ENCODE measurements around the gene KIAA2012. TPM values are rescaled to one million over a fixed set of nuclear protein-coding genes. Genes with fewer than 3 reads are reported as not detected.

The KIAA2012 gene
- polyA plus RNA-seq, 2 donors, result not detected

- no peaks in the 10 kb centered on the region for H3K36me3 ChIP-seq (ENCODE audit: control insufficient read depth in 2 of 2, insufficient read depth in 2 of 2, low read length in 1 of 2)
- WGBS, 2 donors, result 80 to 86% methylated on average over 5 of the region's 5 CpGs
- H3K27ac ChIP-seq (ENCODE audit: low read depth in 2 of 2, low read length in 1 of 2), result peak overlapping the region in 1 of 2 donors; percentile 35
- no peaks in the 10 kb centered on the region for H3K4me1 ChIP-seq (ENCODE audit: control insufficient read depth in 2 of 2, insufficient read depth in 2 of 2, low read length in 1 of 2)
- H3K4me3 ChIP-seq (ENCODE audit: low read depth in 1 of 2, low read length in 2 of 2), result no peak overlapping the region
- H3K9me3 ChIP-seq (ENCODE audit: control insufficient read depth in 2 of 2, insufficient read depth in 1 of 2, low read depth in 1 of 2, low read length in 1 of 2), result no peaks in the 10 kb centered on the region
- H3K27me3 ChIP-seq (ENCODE audit: control insufficient read depth in 1 of 2, insufficient read depth in 2 of 2, low read length in 2 of 2), result no peaks in the 10 kb centered on the region
These were observed 30.6 kb upstream of the KIAA2012 start for GRCh38 chr2:202042444-202042843.

- WGBS, 2 donors, result 76 to 78% methylated on average over 6 of the region's 6 CpGs
- no peaks in the 10 kb centered on the region for H3K27me3 ChIP-seq (ENCODE audit: control insufficient read depth in 1 of 2, insufficient read depth in 2 of 2, low read length in 2 of 2)
- no peaks in the 10 kb centered on the region for H3K9me3 ChIP-seq (ENCODE audit: control insufficient read depth in 2 of 2, insufficient read depth in 1 of 2, low read depth in 1 of 2, low read length in 1 of 2)
These were observed 29.6 kb upstream of the KIAA2012 start for GRCh38 chr2:202043475-202043874.

GRCh38 chr2:202044777-202045176 lies 28.3 kb upstream of the KIAA2012 start:
- Histone ChIP-seq H3K27ac (ENCODE audit: low read depth in 2 of 2, low read length in 1 of 2) (no peak overlapping the region), H3K4me3 (ENCODE audit: low read depth in 1 of 2, low read length in 2 of 2) (no peak overlapping the region), H3K36me3 (ENCODE audit: control insufficient read depth in 2 of 2, insufficient read depth in 2 of 2, low read length in 1 of 2) (no peaks in the 10 kb centered on the region), H3K4me1 (ENCODE audit: control insufficient read depth in 2 of 2, insufficient read depth in 2 of 2, low read length in 1 of 2) (no peaks in the 10 kb centered on the region), H3K27me3 (ENCODE audit: control insufficient read depth in 1 of 2, insufficient read depth in 2 of 2, low read length in 2 of 2) (no peaks in the 10 kb centered on the region), H3K9me3 (ENCODE audit: control insufficient read depth in 2 of 2, insufficient read depth in 1 of 2, low read depth in 1 of 2, low read length in 1 of 2) (no peaks in the 10 kb centered on the region)

More at GRCh38 chr2:202043475-202043874, 29.6 kb upstream of the KIAA2012 start:
- no peak overlapping the region for H3K27ac ChIP-seq (ENCODE audit: low read depth in 2 of 2, low read length in 1 of 2)
- no peaks in the 10 kb centered on the region for H3K36me3 ChIP-seq (ENCODE audit: control insufficient read depth in 2 of 2, insufficient read depth in 2 of 2, low read length in 1 of 2)
- H3K4me3 ChIP-seq (ENCODE audit: low read depth in 1 of 2, low read length in 2 of 2), result no peak overlapping the region
- H3K4me1 ChIP-seq (ENCODE audit: control insufficient read depth in 2 of 2, insufficient read depth in 2 of 2, low read length in 1 of 2), result no peaks in the 10 kb centered on the region

GRCh38 chr2:202046572-202046971 lies 26.5 kb upstream of the KIAA2012 start:
- WGBS, 2 donors, result 88 to 90% methylated on average over 7 of the region's 7 CpGs
- H3K27ac ChIP-seq (ENCODE audit: low read depth in 2 of 2, low read length in 1 of 2), result no peak overlapping the region
- H3K36me3 ChIP-seq (ENCODE audit: control insufficient read depth in 2 of 2, insufficient read depth in 2 of 2, low read length in 1 of 2), result no peaks in the 10 kb centered on the region
- no peak overlapping the region for H3K4me3 ChIP-seq (ENCODE audit: low read depth in 1 of 2, low read length in 2 of 2)
- H3K27me3 ChIP-seq (ENCODE audit: control insufficient read depth in 1 of 2, insufficient read depth in 2 of 2, low read length in 2 of 2), result no peaks in the 10 kb centered on the region
- no peaks in the 10 kb centered on the region for H3K9me3 ChIP-seq (ENCODE audit: control insufficient read depth in 2 of 2, insufficient read depth in 1 of 2, low read depth in 1 of 2, low read length in 1 of 2)
- H3K4me1 ChIP-seq (ENCODE audit: control insufficient read depth in 2 of 2, insufficient read depth in 2 of 2, low read length in 1 of 2), result no peaks in the 10 kb centered on the region

GRCh38 chr2:202049092-202049728 lies 23.8 kb upstream of the KIAA2012 start:
- no peak overlapping the region for H3K27ac ChIP-seq (ENCODE audit: low read depth in 2 of 2, low read length in 1 of 2)
- 94 to 97% methylated on average over 2 of the region's 2 CpGs for WGBS, 2 donors
- H3K4me3 ChIP-seq (ENCODE audit: low read depth in 1 of 2, low read length in 2 of 2), result no peak overlapping the region
- H3K4me1 ChIP-seq (ENCODE audit: control insufficient read depth in 2 of 2, insufficient read depth in 2 of 2, low read length in 1 of 2), result no peaks in the 10 kb centered on the region
- no peaks in the 10 kb centered on the region for H3K27me3 ChIP-seq (ENCODE audit: control insufficient read depth in 1 of 2, insufficient read depth in 2 of 2, low read length in 2 of 2)
- no peaks in the 10 kb centered on the region for H3K36me3 ChIP-seq (ENCODE audit: control insufficient read depth in 2 of 2, insufficient read depth in 2 of 2, low read length in 1 of 2)
- H3K9me3 ChIP-seq (ENCODE audit: control insufficient read depth in 2 of 2, insufficient read depth in 1 of 2, low read depth in 1 of 2, low read length in 1 of 2), result no peaks in the 10 kb centered on the region

- Histone ChIP-seq H3K36me3 (ENCODE audit: control insufficient read depth in 2 of 2, insufficient read depth in 2 of 2, low read length in 1 of 2) (no peaks in the 10 kb centered on the region), H3K4me1 (ENCODE audit: control insufficient read depth in 2 of 2, insufficient read depth in 2 of 2, low read length in 1 of 2) (no peaks in the 10 kb centered on the region)
- 93 to 98% methylated on average over 1 of the region's 1 CpG for WGBS, 2 donors
These were observed 23.2 kb upstream of the KIAA2012 start for GRCh38 chr2:202049840-202050239.

GRCh38 chr2:202050652-202051051 lies 22.4 kb upstream of the KIAA2012 start:
- H3K27ac ChIP-seq (ENCODE audit: low read depth in 2 of 2, low read length in 1 of 2), result no peak overlapping the region
- H3K27me3 ChIP-seq (ENCODE audit: control insufficient read depth in 1 of 2, insufficient read depth in 2 of 2, low read length in 2 of 2), result no peaks in the 10 kb centered on the region
- no peaks in the 10 kb centered on the region for H3K9me3 ChIP-seq (ENCODE audit: control insufficient read depth in 2 of 2, insufficient read depth in 1 of 2, low read depth in 1 of 2, low read length in 1 of 2)
- no peaks in the 10 kb centered on the region for H3K4me1 ChIP-seq (ENCODE audit: control insufficient read depth in 2 of 2, insufficient read depth in 2 of 2, low read length in 1 of 2)
- no peaks in the 10 kb centered on the region for H3K36me3 ChIP-seq (ENCODE audit: control insufficient read depth in 2 of 2, insufficient read depth in 2 of 2, low read length in 1 of 2)
- no peak overlapping the region for H3K4me3 ChIP-seq (ENCODE audit: low read depth in 1 of 2, low read length in 2 of 2)

More at GRCh38 chr2:202049840-202050239, 23.2 kb upstream of the KIAA2012 start:
- Histone ChIP-seq H3K4me3 (ENCODE audit: low read depth in 1 of 2, low read length in 2 of 2) (no peak overlapping the region), H3K27me3 (ENCODE audit: control insufficient read depth in 1 of 2, insufficient read depth in 2 of 2, low read length in 2 of 2) (no peaks in the 10 kb centered on the region), H3K27ac (ENCODE audit: low read depth in 2 of 2, low read length in 1 of 2) (no peak overlapping the region), H3K9me3 (ENCODE audit: control insufficient read depth in 2 of 2, insufficient read depth in 1 of 2, low read depth in 1 of 2, low read length in 1 of 2) (no peaks in the 10 kb centered on the region)

- Histone ChIP-seq H3K4me1 (ENCODE audit: control insufficient read depth in 2 of 2, insufficient read depth in 2 of 2, low read length in 1 of 2) (no peaks in the 10 kb centered on the region), H3K4me3 (ENCODE audit: low read depth in 1 of 2, low read length in 2 of 2) (no peak overlapping the region), H3K9me3 (ENCODE audit: control insufficient read depth in 2 of 2, insufficient read depth in 1 of 2, low read depth in 1 of 2, low read length in 1 of 2) (no peaks in the 10 kb centered on the region), H3K27ac (ENCODE audit: low read depth in 2 of 2, low read length in 1 of 2) (peak overlapping the region in 1 of 2 donors; percentile 38), H3K36me3 (ENCODE audit: control insufficient read depth in 2 of 2, insufficient read depth in 2 of 2, low read length in 1 of 2) (no peaks in the 10 kb centered on the region), H3K27me3 (ENCODE audit: control insufficient read depth in 1 of 2, insufficient read depth in 2 of 2, low read length in 2 of 2) (no peaks in the 10 kb centered on the region)
- WGBS, 2 donors, result 59 to 68% methylated on average over 8 of the region's 8 CpGs
These were observed 21.4 kb upstream of the KIAA2012 start for GRCh38 chr2:202051499-202052161.

GRCh38 chr2:202052235-202052634 lies 20.8 kb upstream of the KIAA2012 start:
- Histone ChIP-seq H3K9me3 (ENCODE audit: control insufficient read depth in 2 of 2, insufficient read depth in 1 of 2, low read depth in 1 of 2, low read length in 1 of 2) (no peaks in the 10 kb centered on the region), H3K27ac (ENCODE audit: low read depth in 2 of 2, low read length in 1 of 2) (no peak overlapping the region), H3K36me3 (ENCODE audit: control insufficient read depth in 2 of 2, insufficient read depth in 2 of 2, low read length in 1 of 2) (no peaks in the 10 kb centered on the region), H3K4me1 (ENCODE audit: control insufficient read depth in 2 of 2, insufficient read depth in 2 of 2, low read length in 1 of 2) (no peaks in the 10 kb centered on the region), H3K27me3 (ENCODE audit: control insufficient read depth in 1 of 2, insufficient read depth in 2 of 2, low read length in 2 of 2) (no peaks in the 10 kb centered on the region), H3K4me3 (ENCODE audit: low read depth in 1 of 2, low read length in 2 of 2) (no peak overlapping the region)
- WGBS, 2 donors, result 81 to 94% methylated on average over 1 of the region's 1 CpG

- H3K9me3 ChIP-seq (ENCODE audit: control insufficient read depth in 2 of 2, insufficient read depth in 1 of 2, low read depth in 1 of 2, low read length in 1 of 2), result no peaks in the 10 kb centered on the region
- H3K36me3 ChIP-seq (ENCODE audit: control insufficient read depth in 2 of 2, insufficient read depth in 2 of 2, low read length in 1 of 2), result no peaks in the 10 kb centered on the region
- no peak overlapping the region for H3K27ac ChIP-seq (ENCODE audit: low read depth in 2 of 2, low read length in 1 of 2)
- H3K4me3 ChIP-seq (ENCODE audit: low read depth in 1 of 2, low read length in 2 of 2), result no peak overlapping the region
- H3K27me3 ChIP-seq (ENCODE audit: control insufficient read depth in 1 of 2, insufficient read depth in 2 of 2, low read length in 2 of 2), result no peaks in the 10 kb centered on the region
- WGBS, 2 donors, result 75 to 78% methylated on average over 3 of the region's 3 CpGs
- no peaks in the 10 kb centered on the region for H3K4me1 ChIP-seq (ENCODE audit: control insufficient read depth in 2 of 2, insufficient read depth in 2 of 2, low read length in 1 of 2)
These were observed 18.4 kb upstream of the KIAA2012 start for GRCh38 chr2:202054679-202055078.

Data from esophagus (tissue), 2 donors.